Liver (tissue), 9 donors: ENCODE results near the gene WNT8B. TPM values are rescaled to one million over a fixed set of nuclear protein-coding genes. Genes with fewer than 3 reads are reported as not detected.

Experiments used
- DNase-seq: peaks from one replicate; pipeline ENCODE4 v3.0.0-alpha.2; 2017; ENCODE audit warnings: low spot score
- H3K27ac ChIP-seq, 2 donors: one replicate each; pipeline ENCODE4 v1.7.0; 2013; ENCODE audit warnings: inconsistent platforms in 2 of 2, low read length in 2 of 2, control low read depth in 1 of 2, low read depth in 1 of 2, mild to moderate bottlenecking in 1 of 2
- H3K27me3 ChIP-seq, 4 donors: one replicate each; pipeline versions ENCODE4 v1.6.1 to v1.7.0; 2013; ENCODE audit warnings: low read length in 3 of 4, inconsistent platforms in 1 of 4, mild to moderate bottlenecking in 1 of 4, moderate library complexity in 1 of 4; ENCODE audit not compliant: control insufficient read depth in 4 of 4, insufficient read depth in 4 of 4
- H3K36me3 ChIP-seq, 4 donors: one replicate each; pipeline versions ENCODE4 v1.6.1 to v1.7.0; 2013; ENCODE audit warnings: low read length in 3 of 4, mild to moderate bottlenecking in 3 of 4, low read depth in 1 of 4, moderate library complexity in 1 of 4; ENCODE audit not compliant: control insufficient read depth in 4 of 4, insufficient read depth in 3 of 4
- H3K4me1 ChIP-seq, 4 donors: one replicate each; pipeline versions ENCODE4 v1.6.1 to v1.7.0; 2013; ENCODE audit warnings: low read length in 3 of 4, mild to moderate bottlenecking in 3 of 4, moderate library complexity in 1 of 4; ENCODE audit not compliant: control insufficient read depth in 4 of 4, insufficient read depth in 4 of 4
- H3K4me3 ChIP-seq, 3 donors: one replicate each; pipeline versions ENCODE4 v1.6.1 to v1.7.0; 2013; ENCODE audit warnings: low read length in 3 of 3, control low read depth in 1 of 3, low read depth in 1 of 3, mild to moderate bottlenecking in 1 of 3
- H3K9ac ChIP-seq, 2 donors: one replicate each; pipeline ENCODE4 v1.7.0; 2013; ENCODE audit warnings: low read length in 2 of 2, mild to moderate bottlenecking in 2 of 2, moderate library complexity in 2 of 2, control low read depth in 1 of 2, low read depth in 1 of 2
- H3K9me3 ChIP-seq, 4 donors: one replicate each; pipeline versions ENCODE4 v1.6.1 to v1.7.0; 2013; ENCODE audit warnings: low read length in 3 of 4; ENCODE audit not compliant: control insufficient read depth in 4 of 4
- EGR1 ChIP-seq, 2 donors: IDR thresholded peaks; 2 replicates each; pipeline ENCODE4 v1.6.1; 2016 to 2018; ENCODE audit warnings: antibody characterized with exemption in 2 of 2, low read depth in 2 of 2
- FOXA1 ChIP-seq: IDR thresholded peaks from 2 replicates; pipeline ENCODE4 v1.6.1; 2016; ENCODE audit warnings: antibody characterized with exemption
- FOXA2 ChIP-seq: IDR thresholded peaks from 2 replicates; pipeline ENCODE4 v1.6.1; 2016; ENCODE audit warnings: antibody characterized with exemption
- GABPA ChIP-seq, 2 donors: IDR thresholded peaks in 1 of 2; conservative IDR thresholded peaks in 1 of 2; 2 replicates each; pipeline ENCODE4 v1.6.1; 2016; ENCODE audit warnings: antibody characterized with exemption in 2 of 2, mild to moderate bottlenecking in 1 of 2, moderate library complexity in 1 of 2
- HNF4A ChIP-seq, 2 donors: conservative IDR thresholded peaks; 2 replicates each; pipeline ENCODE4 v1.6.1; 2016; ENCODE audit warnings: antibody characterized with exemption in 2 of 2, mild to moderate bottlenecking in 2 of 2
- HNF4G ChIP-seq: IDR thresholded peaks from 2 replicates; pipeline ENCODE4 v1.6.1; 2016; ENCODE audit warnings: antibody characterized with exemption
- JUND ChIP-seq, 2 donors: IDR thresholded peaks; 2 replicates each; pipeline ENCODE4 v1.6.1; 2016; ENCODE audit warnings: antibody characterized with exemption in 2 of 2
- NR2F2 ChIP-seq: IDR thresholded peaks from 2 replicates; pipeline ENCODE4 v1.6.1; 2016; ENCODE audit warnings: antibody characterized with exemption
- RAD21 ChIP-seq, 2 donors: IDR thresholded peaks; 2 replicates each; pipeline ENCODE4 v1.6.1; 2016; ENCODE audit warnings: antibody characterized with exemption in 2 of 2, mild to moderate bottlenecking in 2 of 2
- RXRA ChIP-seq, 2 donors: IDR thresholded peaks; 2 replicates each; pipeline ENCODE4 v1.6.1; 2017 to 2018; ENCODE audit warnings: antibody characterized with exemption in 2 of 2, mild to moderate bottlenecking in 1 of 2
- SP1 ChIP-seq: IDR thresholded peaks from 2 replicates; pipeline ENCODE4 v1.6.1; 2018; ENCODE audit warnings: antibody characterized with exemption, mild to moderate bottlenecking
- TAF1 ChIP-seq: conservative IDR thresholded peaks from 2 replicates; pipeline ENCODE4 v1.6.1; 2016; ENCODE audit warnings: antibody characterized with exemption, mild to moderate bottlenecking
- YY1 ChIP-seq: IDR thresholded peaks from 2 replicates; pipeline ENCODE4 v1.6.1; 2016; ENCODE audit warnings: antibody characterized with exemption, mild to moderate bottlenecking
- WGBS: extraction: QIAGEN DNeasy Blood & Tissue Kit; methylation state at CpG from one replicate; pipeline ENCODE4 v1.1.7; 2013; 5-methylcytosine and 5-hydroxymethylcytosine counted together
- polyA plus RNA-seq, 2 donors: library from polyadenylated mRNA; stranded (reverse) in 1 of 2; unstranded in 1 of 2; fragments of 200-250 nt in 1 of 2; fragments of >200 nt in 1 of 2; fragmentation: Nextera tagmentation in 1 of 2; extraction: Ambion mirVana in 1 of 2; gene quantifications; one replicate each; pipeline versions ENCODE4 v1.2.1 to v1.2.3, GENCODE V29; 2013 to 2015
- total RNA-seq, 2 donors: library from RNA; depleted of rRNA; stranded (reverse); fragments of >200 nt; gene quantifications; one replicate each; pipeline ENCODE4 v1.2.3, GENCODE V29; 2014
- TF ChIP-seq, protein P1 (sequence below): IDR thresholded peaks from 2 replicates; pipeline ENCODE4 v1.6.1; 2016; ENCODE audit warnings: antibody characterized with exemption, mild to moderate bottlenecking
- TF ChIP-seq, protein P2 (sequence below): IDR thresholded peaks from 2 replicates; pipeline ENCODE4 v1.6.1; 2016; ENCODE audit warnings: antibody characterized with exemption
- TF ChIP-seq, protein P3 (sequence below): IDR thresholded peaks from 2 replicates; pipeline ENCODE4 v1.6.1; 2016; ENCODE audit warnings: antibody characterized with exemption
- TF ChIP-seq, protein P4 (sequence below): IDR thresholded peaks from 2 replicates; pipeline ENCODE4 v1.6.1; 2016; ENCODE audit warnings: antibody characterized with exemption
- TF ChIP-seq, protein P5 (sequence below): fragments of 150-350 bp; IDR thresholded peaks from 2 replicates; pipeline ENCODE4 v1.5.1; 2017; ENCODE audit warnings: improper control_type of control experiment, low read depth, low read length; ENCODE audit not compliant: missing input control
- donor health status: healthy.
- donor health status: healthy.
- donor health status: healthy.
- donor health status: healthy.
- donor health status: healthy.

The WNT8B gene
- total and polyA plus RNA-seq, 4 donors, result not detected

DNA sequence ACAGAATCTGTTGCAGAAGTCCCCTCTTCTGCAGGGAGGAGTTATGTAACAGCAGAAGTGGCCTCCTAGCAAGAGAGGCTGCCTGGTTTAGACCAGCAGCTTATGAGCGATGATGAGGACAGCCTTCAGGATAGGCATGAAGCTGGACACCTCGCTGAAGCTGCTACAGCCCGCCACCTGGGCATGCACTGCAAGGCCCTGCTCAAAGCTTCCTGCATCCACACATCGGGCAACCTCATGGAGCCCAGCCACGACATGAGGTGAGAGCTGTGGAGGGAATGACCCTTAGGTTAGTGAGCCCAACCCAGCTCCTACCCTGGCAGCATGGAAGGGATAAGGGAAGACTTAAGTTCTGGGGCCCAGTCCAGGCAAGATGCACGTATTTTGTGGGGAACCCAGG, 24.7 kb downstream of the WNT8B start:
- 91% methylated on average over 6 of the region's 6 CpGs for WGBS
- peaks cover 0 to 2% (median 0%) of the 10 kb centered on the region in 4 donors for H3K27me3 ChIP-seq

DNA sequence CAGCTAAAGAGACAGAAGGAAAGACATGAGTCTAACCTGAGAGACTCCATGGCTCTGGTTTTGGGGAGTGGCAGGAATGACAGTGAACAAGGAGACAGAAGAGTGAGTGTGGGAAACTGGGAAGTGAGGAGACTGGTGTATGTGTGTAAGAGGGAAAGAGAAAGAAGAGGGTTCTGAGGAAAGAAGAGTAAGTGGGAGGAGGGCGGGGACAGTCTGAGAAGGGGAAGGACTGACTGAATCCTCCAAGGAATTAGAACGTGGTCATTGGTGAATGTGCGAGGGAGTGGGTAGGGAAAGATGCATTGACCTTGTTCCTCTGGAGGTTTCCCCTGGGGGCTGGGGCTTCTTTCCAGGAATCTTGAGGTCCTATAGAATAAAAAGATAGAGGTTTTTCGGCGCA, 26.6 kb downstream of the WNT8B start:
- H3K4me1 ChIP-seq, result no peaks in the 10 kb centered on the region
- H3K9me3 ChIP-seq, result no peaks in the 10 kb centered on the region
- DNase-seq, result no peak
- H3K9ac ChIP-seq, result no peak overlapping the region
- no peak overlapping the region for H3K27ac ChIP-seq
- H3K27me3 ChIP-seq, result no peaks in the 10 kb centered on the region
- 94% methylated on average over 5 of the region's 5 CpGs for WGBS
- no peak overlapping the region for H3K4me3 ChIP-seq
- H3K36me3 ChIP-seq, result peaks cover 2 to 39% (median 20%) of the 10 kb centered on the region in 4 donors
- TF ChIP-seq HNF4G (no peak), YY1 (no peak), JUND (IDR thresholded peaks at IDR 0.05) (no peak), NR2F2 (no peak), EGR1 (IDR thresholded peaks at IDR 0.05; ENCODE audit: low read depth in 2 of 2) (no peak), RXRA (IDR thresholded peaks at IDR 0.05) (no peak)
- TF ChIP-seq, protein P1, sequence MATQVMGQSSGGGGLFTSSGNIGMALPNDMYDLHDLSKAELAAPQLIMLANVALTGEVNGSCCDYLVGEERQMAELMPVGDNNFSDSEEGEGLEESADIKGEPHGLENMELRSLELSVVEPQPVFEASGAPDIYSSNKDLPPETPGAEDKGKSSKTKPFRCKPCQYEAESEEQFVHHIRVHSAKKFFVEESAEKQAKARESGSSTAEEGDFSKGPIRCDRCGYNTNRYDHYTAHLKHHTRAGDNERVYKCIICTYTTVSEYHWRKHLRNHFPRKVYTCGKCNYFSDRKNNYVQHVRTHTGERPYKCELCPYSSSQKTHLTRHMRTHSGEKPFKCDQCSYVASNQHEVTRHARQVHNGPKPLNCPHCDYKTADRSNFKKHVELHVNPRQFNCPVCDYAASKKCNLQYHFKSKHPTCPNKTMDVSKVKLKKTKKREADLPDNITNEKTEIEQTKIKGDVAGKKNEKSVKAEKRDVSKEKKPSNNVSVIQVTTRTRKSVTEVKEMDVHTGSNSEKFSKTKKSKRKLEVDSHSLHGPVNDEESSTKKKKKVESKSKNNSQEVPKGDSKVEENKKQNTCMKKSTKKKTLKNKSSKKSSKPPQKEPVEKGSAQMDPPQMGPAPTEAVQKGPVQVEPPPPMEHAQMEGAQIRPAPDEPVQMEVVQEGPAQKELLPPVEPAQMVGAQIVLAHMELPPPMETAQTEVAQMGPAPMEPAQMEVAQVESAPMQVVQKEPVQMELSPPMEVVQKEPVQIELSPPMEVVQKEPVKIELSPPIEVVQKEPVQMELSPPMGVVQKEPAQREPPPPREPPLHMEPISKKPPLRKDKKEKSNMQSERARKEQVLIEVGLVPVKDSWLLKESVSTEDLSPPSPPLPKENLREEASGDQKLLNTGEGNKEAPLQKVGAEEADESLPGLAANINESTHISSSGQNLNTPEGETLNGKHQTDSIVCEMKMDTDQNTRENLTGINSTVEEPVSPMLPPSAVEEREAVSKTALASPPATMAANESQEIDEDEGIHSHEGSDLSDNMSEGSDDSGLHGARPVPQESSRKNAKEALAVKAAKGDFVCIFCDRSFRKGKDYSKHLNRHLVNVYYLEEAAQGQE, result no peak

More for the DNA sequence above, 24.7 kb downstream of the WNT8B start:
- no peak overlapping the region for H3K27ac ChIP-seq
- DNase-seq, result no peak
- H3K4me3 ChIP-seq, result no peak overlapping the region
- no peak for TF ChIP-seq JUND (IDR thresholded peaks at IDR 0.05)
- no peak for TF ChIP-seq RAD21 (IDR thresholded peaks at IDR 0.05)
- TF ChIP-seq EGR1 (IDR thresholded peaks at IDR 0.05; ENCODE audit: low read depth in 2 of 2), result no peak
- TF ChIP-seq NR2F2, result no peak
- TF ChIP-seq, protein P2, sequence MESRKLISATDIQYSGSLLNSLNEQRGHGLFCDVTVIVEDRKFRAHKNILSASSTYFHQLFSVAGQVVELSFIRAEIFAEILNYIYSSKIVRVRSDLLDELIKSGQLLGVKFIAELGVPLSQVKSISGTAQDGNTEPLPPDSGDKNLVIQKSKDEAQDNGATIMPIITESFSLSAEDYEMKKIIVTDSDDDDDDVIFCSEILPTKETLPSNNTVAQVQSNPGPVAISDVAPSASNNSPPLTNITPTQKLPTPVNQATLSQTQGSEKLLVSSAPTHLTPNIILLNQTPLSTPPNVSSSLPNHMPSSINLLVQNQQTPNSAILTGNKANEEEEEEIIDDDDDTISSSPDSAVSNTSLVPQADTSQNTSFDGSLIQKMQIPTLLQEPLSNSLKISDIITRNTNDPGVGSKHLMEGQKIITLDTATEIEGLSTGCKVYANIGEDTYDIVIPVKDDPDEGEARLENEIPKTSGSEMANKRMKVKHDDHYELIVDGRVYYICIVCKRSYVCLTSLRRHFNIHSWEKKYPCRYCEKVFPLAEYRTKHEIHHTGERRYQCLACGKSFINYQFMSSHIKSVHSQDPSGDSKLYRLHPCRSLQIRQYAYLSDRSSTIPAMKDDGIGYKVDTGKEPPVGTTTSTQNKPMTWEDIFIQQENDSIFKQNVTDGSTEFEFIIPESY, result no peak
- TF ChIP-seq TAF1, result no peak
- TF ChIP-seq, protein P3, sequence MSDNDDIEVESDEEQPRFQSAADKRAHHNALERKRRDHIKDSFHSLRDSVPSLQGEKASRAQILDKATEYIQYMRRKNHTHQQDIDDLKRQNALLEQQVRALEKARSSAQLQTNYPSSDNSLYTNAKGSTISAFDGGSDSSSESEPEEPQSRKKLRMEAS, result no peak
- TF ChIP-seq, protein P4, sequence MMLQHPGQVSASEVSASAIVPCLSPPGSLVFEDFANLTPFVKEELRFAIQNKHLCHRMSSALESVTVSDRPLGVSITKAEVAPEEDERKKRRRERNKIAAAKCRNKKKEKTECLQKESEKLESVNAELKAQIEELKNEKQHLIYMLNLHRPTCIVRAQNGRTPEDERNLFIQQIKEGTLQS, result no peak
- no peak for TF ChIP-seq HNF4A (conservative IDR thresholded peaks at IDR 0.05)
- TF ChIP-seq SP1, result no peak
- TF ChIP-seq, protein P5, sequence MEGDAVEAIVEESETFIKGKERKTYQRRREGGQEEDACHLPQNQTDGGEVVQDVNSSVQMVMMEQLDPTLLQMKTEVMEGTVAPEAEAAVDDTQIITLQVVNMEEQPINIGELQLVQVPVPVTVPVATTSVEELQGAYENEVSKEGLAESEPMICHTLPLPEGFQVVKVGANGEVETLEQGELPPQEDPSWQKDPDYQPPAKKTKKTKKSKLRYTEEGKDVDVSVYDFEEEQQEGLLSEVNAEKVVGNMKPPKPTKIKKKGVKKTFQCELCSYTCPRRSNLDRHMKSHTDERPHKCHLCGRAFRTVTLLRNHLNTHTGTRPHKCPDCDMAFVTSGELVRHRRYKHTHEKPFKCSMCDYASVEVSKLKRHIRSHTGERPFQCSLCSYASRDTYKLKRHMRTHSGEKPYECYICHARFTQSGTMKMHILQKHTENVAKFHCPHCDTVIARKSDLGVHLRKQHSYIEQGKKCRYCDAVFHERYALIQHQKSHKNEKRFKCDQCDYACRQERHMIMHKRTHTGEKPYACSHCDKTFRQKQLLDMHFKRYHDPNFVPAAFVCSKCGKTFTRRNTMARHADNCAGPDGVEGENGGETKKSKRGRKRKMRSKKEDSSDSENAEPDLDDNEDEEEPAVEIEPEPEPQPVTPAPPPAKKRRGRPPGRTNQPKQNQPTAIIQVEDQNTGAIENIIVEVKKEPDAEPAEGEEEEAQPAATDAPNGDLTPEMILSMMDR, result no peak
- TF ChIP-seq FOXA1, result no peak
- TF ChIP-seq FOXA2, result no peak
- no peak for TF ChIP-seq GABPA (IDR thresholded peaks at IDR 0.05 in 1 of 2, conservative IDR thresholded peaks at IDR 0.05 in 1 of 2)
- TF ChIP-seq, protein P1, result no peak
- no peak for TF ChIP-seq YY1
- no peaks in the 10 kb centered on the region for H3K9me3 ChIP-seq
- H3K4me1 ChIP-seq, result peaks cover 0 to 7% (median 3%) of the 10 kb centered on the region in 4 donors
- peaks cover 0 to 34% (median 20%) of the 10 kb centered on the region in 4 donors for H3K36me3 ChIP-seq
- H3K9ac ChIP-seq, result no peak overlapping the region
